Measurements from ENCODE around the gene ELMO1. TPM values are rescaled to one million over a fixed set of nuclear protein-coding genes. Genes with fewer than 3 reads are reported as not detected.

ELMO1 gene
- total RNA-seq, 1 donor from 2014 or later: 11.9 TPM

DNA sequence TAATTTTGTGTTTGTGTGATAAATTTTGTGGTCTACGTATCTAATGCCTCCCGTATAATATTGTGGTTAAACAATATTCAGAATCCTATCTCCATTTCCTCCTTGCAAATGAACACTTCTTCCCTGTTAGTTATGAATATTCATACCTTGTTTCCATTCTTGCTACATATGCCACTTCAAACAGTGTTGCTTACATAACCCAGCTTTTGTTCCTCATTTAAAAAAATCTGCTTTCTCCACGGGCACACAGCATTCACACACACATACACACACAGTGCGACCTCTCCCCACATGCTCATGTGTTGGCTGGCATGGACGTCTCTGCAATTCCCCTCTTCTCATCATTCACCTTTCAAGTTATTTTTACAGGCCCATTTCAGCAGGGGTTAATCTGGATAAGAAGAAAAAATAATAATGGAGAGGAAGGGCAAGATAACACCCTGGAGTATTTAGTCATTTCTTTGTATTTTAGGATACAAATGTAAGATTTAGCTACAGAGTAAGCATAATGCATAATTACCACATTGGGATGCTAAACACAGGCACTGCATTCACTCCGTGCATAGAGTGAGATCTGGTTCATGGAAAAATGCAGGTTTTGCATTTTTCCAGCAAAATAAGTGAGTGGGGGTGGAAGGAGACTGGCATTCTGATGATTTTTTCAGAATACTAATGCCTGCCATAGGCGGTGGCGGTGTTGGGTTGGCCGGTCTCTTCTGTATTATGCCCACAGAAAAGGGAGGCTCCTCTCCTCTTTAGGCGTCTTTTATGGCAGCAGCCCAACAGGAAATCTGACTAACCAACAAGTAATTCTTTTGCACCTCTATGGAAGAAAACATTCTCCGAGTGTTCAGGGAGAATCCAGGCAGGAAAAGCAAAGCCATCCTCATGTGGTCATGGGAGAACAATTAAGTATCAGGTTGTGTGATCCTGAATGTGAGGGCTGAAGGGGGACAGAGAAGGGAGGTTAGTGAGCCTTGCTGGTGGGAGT, 31.7 kb upstream of the ELMO1 start:
- peak; percentile 46 for ATAC-seq (ENCODE audit: poor library complexity)
- DNase-seq: no peak
- intact Hi-C loops (cut with DNase I): no loop called here

DNA sequence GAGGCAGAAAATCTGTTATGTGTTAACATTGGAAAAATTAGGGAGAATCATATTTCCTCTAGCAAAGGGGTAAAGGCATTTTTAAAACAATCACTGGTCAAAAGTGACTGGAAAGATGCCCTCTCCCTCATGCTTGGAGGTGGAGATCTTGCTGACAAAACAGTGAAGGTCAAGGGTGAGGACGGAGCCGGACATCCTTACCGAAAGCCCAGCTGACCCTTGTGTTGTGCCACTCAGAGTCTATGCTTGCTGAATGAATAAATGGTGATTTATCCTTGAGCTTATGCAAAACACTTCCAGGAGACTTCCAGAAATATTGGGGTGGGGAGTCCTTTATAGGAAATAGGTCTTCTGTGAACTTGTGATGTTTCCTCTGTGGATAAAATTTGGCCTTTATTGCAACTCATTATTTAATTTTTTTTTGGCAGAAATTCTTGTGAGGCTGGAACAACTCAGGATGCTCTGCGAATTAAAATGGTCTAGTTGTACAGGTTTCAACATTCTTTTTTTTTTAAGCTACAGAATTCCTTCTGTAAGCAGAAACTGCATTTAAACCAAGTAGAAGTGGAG, 28.3 kb upstream of the ELMO1 start:
- intact Hi-C loops (cut with DNase I): no loop called here
- ATAC-seq (ENCODE audit: poor library complexity) (no peak), DNase-seq (no peak)

DNA sequence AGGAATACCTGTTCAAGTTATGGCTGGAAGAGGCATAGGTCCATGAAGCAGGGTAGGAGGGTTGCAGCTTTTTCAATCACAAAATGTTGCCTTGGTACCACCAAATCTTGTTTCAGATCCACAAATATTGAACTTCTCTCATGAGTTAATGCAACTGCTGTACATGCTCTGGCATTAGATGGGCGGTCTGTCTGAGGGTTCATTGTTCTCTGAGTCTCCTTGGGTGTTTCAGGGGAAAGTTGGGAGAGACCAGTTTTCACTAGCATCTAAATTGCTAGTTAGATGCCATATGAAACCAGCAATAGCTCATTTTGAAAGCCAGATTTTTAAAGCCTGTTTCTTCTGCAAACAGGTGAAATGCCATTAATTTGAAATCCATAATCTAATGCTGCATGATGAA, 27.8 kb upstream of the ELMO1 start:
- intact Hi-C loops (cut with DNase I): no loop called here
- DNase-seq: no peak
- no peak for ATAC-seq (ENCODE audit: poor library complexity)

GRCh38 chr7:37475646-37476045, 27.0 kb upstream of the ELMO1 start:
- intact Hi-C loops (cut with DNase I): no loop called here
- ATAC-seq (ENCODE audit: poor library complexity): no peak

GRCh38 chr7:37471619-37472018, 23.0 kb upstream of the ELMO1 start:
- intact Hi-C loops (cut with DNase I): no loop called here
- DNase-seq: no peak
- ATAC-seq (ENCODE audit: poor library complexity): no peak

More at GRCh38 chr7:37475646-37476045, 27.0 kb upstream of the ELMO1 start:
- no peak for DNase-seq

- intact Hi-C loops (cut with DNase I): no loop called here
- ATAC-seq (ENCODE audit: poor library complexity) (no peak), DNase-seq (no peak)
Observed at GRCh38 chr7:37467002-37467401, 18.3 kb upstream of the ELMO1 start.

DNA sequence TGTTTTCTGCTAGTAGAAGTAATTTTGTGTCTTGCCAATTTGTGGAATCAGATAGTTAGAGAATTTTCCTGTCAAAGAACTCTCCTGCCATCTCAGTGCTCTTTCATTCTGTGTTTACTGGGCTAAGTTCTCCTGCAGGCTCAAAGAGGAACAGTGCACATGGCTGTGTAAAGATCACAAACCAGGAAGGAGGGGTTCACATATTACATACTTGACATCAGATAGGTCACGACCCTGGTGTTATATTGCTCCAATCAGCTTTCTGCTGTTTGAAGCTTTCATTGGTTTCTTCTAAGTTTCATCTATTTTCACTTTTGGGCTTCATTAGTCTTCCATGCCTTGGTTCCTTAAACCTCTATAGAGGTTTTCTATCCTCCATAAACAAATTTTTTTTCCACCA, 13.5 kb upstream of the ELMO1 start:
- DNase-seq (no peak), ATAC-seq (ENCODE audit: poor library complexity) (no peak)
- intact Hi-C loops (cut with DNase I): no loop called here

DNA sequence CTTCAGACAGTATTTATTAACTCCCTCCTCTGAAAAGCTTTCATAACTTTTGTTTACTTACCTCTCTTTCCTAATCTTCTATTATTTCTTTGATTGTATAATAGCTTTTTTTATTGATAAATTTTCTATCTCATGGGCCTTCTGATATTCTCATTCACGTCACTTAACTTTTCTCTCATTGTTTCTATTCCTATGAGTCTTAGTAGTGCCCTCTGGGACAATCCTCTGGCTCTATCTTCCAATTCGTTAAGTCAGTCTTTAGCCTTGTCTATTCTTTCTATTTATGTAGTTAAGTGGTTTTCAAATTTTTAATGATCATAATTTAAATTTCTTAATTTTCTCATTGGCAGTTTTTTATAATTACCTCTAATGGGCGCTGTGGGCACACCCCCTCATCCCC, 6.4 kb upstream of the ELMO1 start:
- intact Hi-C loops (cut with DNase I): no loop called here
- ATAC-seq (ENCODE audit: poor library complexity) (no peak), DNase-seq (no peak)

DNA sequence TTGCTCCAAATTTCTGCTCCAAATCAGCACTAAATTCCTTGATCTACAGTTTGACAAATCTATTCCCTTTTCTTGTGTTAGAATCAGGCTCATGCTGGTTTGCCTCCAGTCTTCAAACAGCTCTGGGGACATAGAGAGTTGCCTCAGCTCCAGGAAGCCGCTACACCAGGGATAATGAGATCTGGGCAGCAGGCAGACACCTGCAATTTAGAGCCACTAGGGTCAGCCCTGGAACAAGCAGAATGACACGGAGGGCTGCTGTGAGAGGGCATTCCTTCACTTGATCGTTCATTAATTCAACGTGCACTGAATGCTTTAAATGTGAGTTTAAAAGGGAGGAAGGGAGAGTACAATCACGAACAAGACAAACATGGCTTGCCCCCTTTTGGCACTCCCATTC, 3.7 kb upstream of the ELMO1 start:
- intact Hi-C loops (cut with DNase I): no loop called here
- DNase-seq (no peak), ATAC-seq (ENCODE audit: poor library complexity) (no peak)

DNA sequence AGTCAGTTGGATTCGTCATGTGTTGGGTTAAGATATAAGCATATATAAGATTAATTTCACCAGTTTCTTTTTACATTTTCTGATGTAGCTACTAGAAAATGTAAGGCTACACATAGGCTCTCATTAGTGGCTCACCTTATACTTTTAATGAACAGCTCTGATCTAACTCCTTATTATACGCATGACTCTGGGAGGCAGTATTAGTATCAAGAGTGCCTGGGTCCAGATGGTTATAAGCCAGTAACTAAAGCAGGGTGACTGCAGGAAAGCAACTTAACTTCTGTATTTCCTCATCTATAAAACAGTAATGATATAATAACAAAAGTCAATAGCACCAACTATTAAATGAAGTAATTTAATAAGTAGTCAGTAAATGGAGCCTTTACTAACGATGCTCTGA, 1.4 kb upstream of the ELMO1 start:
- DNase-seq (no peak), ATAC-seq (ENCODE audit: poor library complexity) (no peak)
- intact Hi-C loops (cut with DNase I): no loop called here

DNA sequence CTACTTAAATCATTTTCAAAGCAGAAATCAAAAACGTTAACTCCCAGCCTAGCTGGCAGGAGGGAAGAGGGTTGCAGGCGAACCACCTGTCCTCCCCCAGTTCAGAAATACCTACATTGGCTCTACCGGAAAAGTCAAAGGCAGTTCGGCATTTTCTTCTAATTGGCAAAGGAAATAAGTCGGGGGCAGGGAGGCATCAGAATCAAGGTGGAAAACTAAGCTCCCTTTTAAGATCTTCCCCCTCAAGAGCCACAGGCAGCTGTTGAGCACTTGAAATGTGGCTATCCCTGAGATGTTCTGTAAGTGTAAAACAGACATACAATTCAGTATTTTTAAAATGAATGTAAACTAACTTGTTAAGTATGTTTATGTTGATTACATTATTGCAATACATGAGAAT, 957 bp upstream of the ELMO1 start:
- no peak for DNase-seq
- no peak for ATAC-seq (ENCODE audit: poor library complexity)
- intact Hi-C loops (cut with DNase I): loop anchor here (10.0 kb wide), 1 partner anchor 165 kb away; no protein-coding TSS in a partner anchor

DNA sequence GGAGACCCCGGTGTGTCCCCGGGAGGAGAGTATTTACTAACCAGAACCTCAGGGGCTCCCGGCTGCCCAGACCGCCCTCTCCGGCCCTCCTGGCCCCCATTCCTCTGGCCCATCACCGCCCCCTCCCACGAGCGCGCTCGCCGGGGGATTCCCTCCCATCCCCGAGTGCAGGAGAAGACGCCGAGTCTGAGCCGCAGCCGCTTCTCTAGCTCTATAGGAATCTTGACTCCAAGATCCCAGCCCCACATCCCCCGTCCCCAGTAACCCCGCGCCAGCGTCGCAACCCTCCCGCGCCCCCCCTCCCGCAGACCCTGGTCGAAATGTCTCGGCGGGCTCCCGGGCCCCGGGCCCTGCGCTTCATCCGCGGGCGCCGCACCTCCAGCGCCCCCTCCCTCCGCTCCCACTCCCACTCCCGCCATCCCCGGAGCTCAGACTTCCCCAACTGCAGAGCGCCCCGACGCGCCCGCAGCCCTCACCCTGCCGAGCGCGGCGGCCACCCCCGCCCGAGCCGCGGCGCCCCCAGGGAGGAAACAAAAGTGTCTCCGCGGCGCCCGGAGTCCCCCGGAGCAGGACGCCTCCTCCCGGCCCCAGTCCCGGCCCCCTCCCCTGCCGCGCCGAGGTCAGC, 541 bp downstream of the ELMO1 start:
- intact Hi-C loops (cut with DNase I): loop anchor here (10.0 kb wide), 1 partner anchor 163 kb away; no protein-coding TSS in a partner anchor
- ATAC-seq (ENCODE audit: poor library complexity): peak; percentile 65
- DNase-seq: no peak

GRCh38 chr7:37446371-37446770, 2.3 kb downstream of the ELMO1 start:
- ATAC-seq (ENCODE audit: poor library complexity) (no peak), DNase-seq (no peak)
- intact Hi-C loops (cut with DNase I): loop anchor here (10.0 kb wide), 1 partner anchor 162 kb away; no protein-coding TSS in a partner anchor

DNA sequence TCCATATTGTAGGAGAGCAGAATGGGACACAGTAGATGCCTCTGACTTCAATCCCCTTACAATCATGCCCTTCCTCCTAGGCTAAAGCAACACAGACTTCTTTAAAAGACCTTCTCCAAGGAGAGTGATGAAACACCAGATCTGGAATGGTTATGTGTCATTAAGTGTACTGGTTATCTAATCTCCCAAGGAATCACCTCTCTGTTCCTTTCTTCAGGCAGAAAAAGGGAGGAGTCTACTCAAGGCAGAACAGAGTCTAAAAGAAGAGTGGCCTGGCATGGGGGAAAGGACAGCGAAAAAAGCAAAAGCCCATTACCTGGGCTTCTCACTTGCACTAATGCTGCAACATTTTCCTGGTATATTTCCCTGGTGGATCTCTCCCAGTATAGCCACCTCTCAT, 2.9 kb downstream of the ELMO1 start:
- DNase-seq (no peak), ATAC-seq (ENCODE audit: poor library complexity) (no peak)
- intact Hi-C loops (cut with DNase I): loop anchor here (10.0 kb wide), 1 partner anchor 161 kb away; no protein-coding TSS in a partner anchor

GRCh38 chr7:37445064-37445723, 3.5 kb downstream of the ELMO1 start:
- no peak for ATAC-seq (ENCODE audit: poor library complexity)
- intact Hi-C loops (cut with DNase I): loop anchor here (10.0 kb wide), 1 partner anchor 160 kb away; no protein-coding TSS in a partner anchor
- no peak for DNase-seq

DNA sequence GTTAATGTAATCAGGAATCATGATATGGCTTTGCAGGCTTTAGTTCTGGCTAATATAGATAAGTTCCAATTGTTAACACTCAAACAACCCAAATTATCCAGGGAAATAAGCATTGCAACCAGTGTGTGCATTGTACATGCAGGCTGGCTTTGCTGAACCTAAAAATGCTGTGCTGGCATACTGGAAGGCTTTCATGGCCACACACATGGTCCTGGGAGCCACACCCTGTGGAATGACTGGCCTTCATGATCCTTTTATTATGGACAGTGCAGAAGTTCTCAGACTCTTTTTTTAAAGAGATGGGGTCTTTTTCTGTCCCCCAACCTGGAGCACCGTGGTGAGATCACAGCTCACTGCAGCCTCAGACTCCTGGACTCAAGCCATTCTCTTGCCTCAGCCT, 5.0 kb downstream of the ELMO1 start:
- DNase-seq: no peak
- ATAC-seq (ENCODE audit: poor library complexity): no peak
- intact Hi-C loops (cut with DNase I): loop anchor here (10.0 kb wide), 1 partner anchor 159 kb away; no protein-coding TSS in a partner anchor

DNA sequence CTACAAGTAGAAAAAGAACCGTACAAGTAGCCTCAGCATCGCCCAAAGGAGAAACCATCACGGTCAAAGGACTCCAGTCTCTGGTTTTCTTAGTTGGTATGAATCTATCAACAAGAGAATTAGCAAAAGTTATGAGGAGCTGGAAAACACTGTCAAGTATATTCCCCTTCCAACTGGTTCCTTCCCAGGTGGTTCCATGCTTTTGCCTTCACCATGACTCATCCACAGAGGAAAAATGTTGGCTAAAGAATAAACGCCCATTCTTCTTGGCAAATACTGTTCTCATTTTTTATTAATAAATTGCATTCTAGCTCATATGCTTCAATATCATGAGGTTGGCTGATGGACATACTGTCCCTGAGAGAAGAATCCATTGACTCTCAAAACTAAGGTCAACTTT, 6.4 kb downstream of the ELMO1 start:
- intact Hi-C loops (cut with DNase I): loop anchor here (10.0 kb wide), 1 partner anchor 157 kb away; no protein-coding TSS in a partner anchor
- no peak for DNase-seq
- ATAC-seq (ENCODE audit: poor library complexity): no peak

GRCh38 chr7:37441816-37442215, 6.8 kb downstream of the ELMO1 start:
- ATAC-seq (ENCODE audit: poor library complexity) (no peak), DNase-seq (no peak)
- intact Hi-C loops (cut with DNase I): loop anchor here (10.0 kb wide), 1 partner anchor 157 kb away; no protein-coding TSS in a partner anchor

GRCh38 chr7:37441386-37441760, 7.3 kb downstream of the ELMO1 start:
- DNase-seq: no peak
- intact Hi-C loops (cut with DNase I): loop anchor here (10.0 kb wide), 1 partner anchor 157 kb away; no protein-coding TSS in a partner anchor
- ATAC-seq (ENCODE audit: poor library complexity): no peak
